K562 (cell line): ENCODE results near the gene IRF6. TPM values are rescaled to one million over a fixed set of nuclear protein-coding genes. Genes with fewer than 3 reads are reported as not detected.
A peak's percentile ranks its signal among the peaks of the same experiment; 100 is the strongest.

Source experiments
- BDP1 ChIP-seq: IDR thresholded peaks from 3 replicates; pipeline ENCODE4 v1.6.1; 2011; ENCODE audit not compliant: insufficient read length, insufficient read depth
- DNMT1 ChIP-seq: fragments of 450-650 bp; IDR thresholded peaks from 2 replicates; pipeline ENCODE4 v1.6.1; 2016; ENCODE audit warnings: antibody characterized with exemption, mild to moderate bottlenecking
- EHMT2 ChIP-seq: fragments of 450-650 bp; IDR thresholded peaks from 2 replicates; pipeline ENCODE4 v1.6.1; 2018; ENCODE audit warnings: antibody characterized with exemption
- FOXJ2 ChIP-seq: fragments of 200-800 bp; sonication (Bioruptor generic); IDR thresholded peaks from 2 replicates; pipeline ENCODE4 v1.6.1; 2016; ENCODE audit warnings: missing genetic modification characterization, missing compliant biosample characterization
- NCOA1 ChIP-seq: fragments of 450-650 bp; IDR thresholded peaks from 2 replicates; pipeline ENCODE4 v1.6.1; 2016; ENCODE audit warnings: low read depth
- NFE2 ChIP-seq: IDR thresholded peaks from 2 replicates; pipeline ENCODE4 v1.6.1; 2014; ENCODE audit warnings: antibody characterized with exemption, low read depth
- NFIX ChIP-seq: fragments of 250-450 bp; sonication (Bioruptor Pico); IDR thresholded peaks from 2 replicates; pipeline ENCODE4 v1.4.0; 2020; ENCODE audit warnings: low read depth, mild to moderate bottlenecking, moderate library complexity
- OTX1 ChIP-seq: fragments of 450-650 bp; formaldehyde crosslinking; IDR thresholded peaks from 2 replicates; pipeline ENCODE4 v1.4.0; 2022; ENCODE audit warnings: mild to moderate bottlenecking
- PCBP2 ChIP-seq: fragments of 200-400 bp; formaldehyde crosslinking; IDR thresholded peaks from 2 replicates; pipeline ENCODE4 v1.6.1; 2018; ENCODE audit warnings: low read length, low read depth, mild to moderate bottlenecking, moderate library complexity; ENCODE audit not compliant: poor library complexity, severe bottlenecking
- PML ChIP-seq: IDR thresholded peaks from 2 replicates; pipeline ENCODE4 v1.6.1; 2012; ENCODE audit warnings: low read length, inconsistent platforms
- SRSF3 ChIP-seq: fragments of 200-400 bp; formaldehyde crosslinking; IDR thresholded peaks from 2 replicates; pipeline ENCODE4 v1.6.1; 2016; ENCODE audit warnings: mild to moderate bottlenecking, low read length, moderate library complexity; ENCODE audit not compliant: insufficient read depth
- TBP ChIP-seq: optimal IDR thresholded peaks from 2 replicates; pipeline ENCODE3; 2011; ENCODE audit warnings: low read depth, low read length, improper control_type of control experiment
- ZNF12 ChIP-seq: sonication (generic); formaldehyde crosslinking; IDR thresholded peaks from 2 replicates; pipeline ENCODE4 v1.4.0; 2020; ENCODE audit warnings: mild to moderate bottlenecking, missing genetic modification reagents
- ZNF551 ChIP-seq: fragments of 250-450 bp; sonication (Bioruptor Pico); IDR thresholded peaks from 2 replicates; pipeline ENCODE4 v1.5.0; 2021; ENCODE audit warnings: mild to moderate bottlenecking, moderate library complexity
- polyA plus RNA-seq, 8 experiments: library from polyadenylated mRNA; depleted of rRNA in 4 of 8; stranded (reverse) in 5 of 8; unstranded in 3 of 8; fragments of >200 nt; fragmentation: Nextera tagmentation in 2 of 8; fragmentation: Illumina TruSeq in 1 of 8; extraction: Ambion mirVana in 2 of 8; extraction: Trizol in 1 of 8; gene quantifications; 2 replicates each; pipeline versions ENCODE4 v1.2.1 to v1.2.3, GENCODE V29; 2011 to 2014; ENCODE audit warnings: inconsistent platforms in 1 of 8, missing spikeins in 1 of 8
- total RNA-seq, 7 experiments: library from RNA; depleted of rRNA in 6 of 7; stranded (reverse); fragments of >200 nt in 6 of 7; fragmentation: Illumina TruSeq in 2 of 7; extraction: Trizol in 2 of 7; gene quantifications; 2 replicates each; pipeline versions ENCODE4 v1.2.1 to v1.2.3, GENCODE V29; 2011 to 2021; ENCODE audit warnings: low replicate concordance in 1 of 7
- TF ChIP-seq, protein P1 (sequence below): fragments of 250-450 bp; sonication (Bioruptor Pico); IDR thresholded peaks from 2 replicates; pipeline ENCODE4 v1.5.1; 2021; ENCODE audit warnings: mild to moderate bottlenecking
- TF ChIP-seq, protein P2 (sequence below): fragments of 450-650 bp; IDR thresholded peaks from 2 replicates; pipeline ENCODE4 v1.6.1; 2017; ENCODE audit warnings: antibody characterized with exemption, mild to moderate bottlenecking
- TF ChIP-seq, protein P3 (sequence below): fragments of 450-650 bp; IDR thresholded peaks from 2 replicates; pipeline ENCODE4 v1.6.1; 2016
- TF ChIP-seq, protein P4 (sequence below): IDR thresholded peaks from 2 replicates; pipeline ENCODE4 v1.6.1; 2012; ENCODE audit warnings: low read depth, low read length, improper control_type of control experiment, borderline replicate concordance
- TF ChIP-seq, protein P5 (sequence below): sonication (generic); IDR thresholded peaks from 2 replicates; pipeline ENCODE4 v1.6.1; 2016

Gene IRF6
- total and polyA plus RNA-seq, 9 of the 15 experiments (the other 6 are each of a cell fraction or from before 2014, with no cell fraction given) = 0.03 to 0.65 (median 0.17) TPM

DNA sequence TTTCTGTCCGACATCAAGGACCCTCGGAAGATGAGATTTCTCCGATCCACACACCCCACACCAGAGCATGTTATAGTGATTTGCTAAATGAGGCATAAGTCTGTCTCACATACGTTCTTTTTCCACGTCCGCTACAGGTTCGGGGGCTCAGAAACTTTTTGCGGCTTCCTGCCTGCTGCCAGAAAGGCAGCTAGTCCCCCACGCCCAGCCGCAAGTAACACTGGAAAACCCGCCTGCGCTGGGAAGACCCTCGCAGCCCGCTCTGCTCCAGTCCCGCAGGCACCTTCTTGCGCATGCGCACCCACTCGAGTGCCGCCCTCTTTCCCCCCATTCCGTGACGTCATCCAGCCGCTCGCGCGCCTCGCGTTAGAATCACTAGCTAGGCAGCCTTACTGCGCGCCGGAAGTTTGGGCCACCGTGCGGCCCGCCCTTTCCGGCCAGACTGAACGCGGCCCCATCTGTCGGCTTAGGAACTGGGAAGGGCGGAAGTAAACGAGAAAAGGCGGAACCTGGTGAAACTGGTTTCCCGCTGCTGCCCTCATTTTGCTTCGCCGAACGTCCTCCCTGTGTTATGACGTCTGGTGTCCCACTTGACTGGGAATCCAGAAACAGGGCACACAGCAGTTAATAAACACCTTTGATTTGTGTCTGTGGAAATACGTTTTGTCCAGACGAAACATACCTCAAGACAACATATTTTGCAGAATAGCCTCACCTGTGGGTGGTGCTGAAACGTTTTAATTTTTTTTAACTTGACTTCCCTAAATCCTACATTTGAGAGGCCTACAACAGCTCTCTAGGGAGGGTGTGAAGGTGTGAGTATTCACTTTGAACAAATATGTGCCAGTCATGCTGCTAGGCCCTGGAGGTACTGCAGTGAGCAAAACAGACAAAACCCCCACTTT lies 21.4 kb downstream of the IRF6 start, which contains the start of gene C1orf74 (continued):
- peak; percentile 97 for TF ChIP-seq EHMT2
- peak; percentile 78 for TF ChIP-seq NCOA1
- TF ChIP-seq TBP = peak; percentile 74
- TF ChIP-seq ZNF551 (CRISPR knock-in tag) = no peak
- TF ChIP-seq OTX1 (CRISPR knock-in tag) = peak; percentile 29; the same call in 1 of the 2 replicates
- TF ChIP-seq, protein P1, sequence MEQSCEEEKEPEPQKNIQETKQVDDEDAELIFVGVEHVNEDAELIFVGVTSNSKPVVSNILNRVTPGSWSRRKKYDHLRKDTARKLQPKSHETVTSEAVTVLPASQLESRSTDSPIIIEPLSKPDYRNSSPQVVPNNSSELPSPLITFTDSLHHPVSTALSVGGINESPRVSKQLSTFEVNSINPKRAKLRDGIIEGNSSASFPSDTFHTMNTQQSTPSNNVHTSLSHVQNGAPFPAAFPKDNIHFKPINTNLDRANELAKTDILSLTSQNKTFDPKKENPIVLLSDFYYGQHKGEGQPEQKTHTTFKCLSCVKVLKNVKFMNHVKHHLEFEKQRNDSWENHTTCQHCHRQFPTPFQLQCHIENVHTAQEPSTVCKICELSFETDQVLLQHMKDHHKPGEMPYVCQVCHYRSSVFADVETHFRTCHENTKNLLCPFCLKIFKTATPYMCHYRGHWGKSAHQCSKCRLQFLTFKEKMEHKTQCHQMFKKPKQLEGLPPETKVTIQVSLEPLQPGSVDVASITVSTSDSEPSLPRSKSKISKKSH (CRISPR knock-in tag) = no peak
- TF ChIP-seq BDP1 = no peak
- TF ChIP-seq, protein P2, sequence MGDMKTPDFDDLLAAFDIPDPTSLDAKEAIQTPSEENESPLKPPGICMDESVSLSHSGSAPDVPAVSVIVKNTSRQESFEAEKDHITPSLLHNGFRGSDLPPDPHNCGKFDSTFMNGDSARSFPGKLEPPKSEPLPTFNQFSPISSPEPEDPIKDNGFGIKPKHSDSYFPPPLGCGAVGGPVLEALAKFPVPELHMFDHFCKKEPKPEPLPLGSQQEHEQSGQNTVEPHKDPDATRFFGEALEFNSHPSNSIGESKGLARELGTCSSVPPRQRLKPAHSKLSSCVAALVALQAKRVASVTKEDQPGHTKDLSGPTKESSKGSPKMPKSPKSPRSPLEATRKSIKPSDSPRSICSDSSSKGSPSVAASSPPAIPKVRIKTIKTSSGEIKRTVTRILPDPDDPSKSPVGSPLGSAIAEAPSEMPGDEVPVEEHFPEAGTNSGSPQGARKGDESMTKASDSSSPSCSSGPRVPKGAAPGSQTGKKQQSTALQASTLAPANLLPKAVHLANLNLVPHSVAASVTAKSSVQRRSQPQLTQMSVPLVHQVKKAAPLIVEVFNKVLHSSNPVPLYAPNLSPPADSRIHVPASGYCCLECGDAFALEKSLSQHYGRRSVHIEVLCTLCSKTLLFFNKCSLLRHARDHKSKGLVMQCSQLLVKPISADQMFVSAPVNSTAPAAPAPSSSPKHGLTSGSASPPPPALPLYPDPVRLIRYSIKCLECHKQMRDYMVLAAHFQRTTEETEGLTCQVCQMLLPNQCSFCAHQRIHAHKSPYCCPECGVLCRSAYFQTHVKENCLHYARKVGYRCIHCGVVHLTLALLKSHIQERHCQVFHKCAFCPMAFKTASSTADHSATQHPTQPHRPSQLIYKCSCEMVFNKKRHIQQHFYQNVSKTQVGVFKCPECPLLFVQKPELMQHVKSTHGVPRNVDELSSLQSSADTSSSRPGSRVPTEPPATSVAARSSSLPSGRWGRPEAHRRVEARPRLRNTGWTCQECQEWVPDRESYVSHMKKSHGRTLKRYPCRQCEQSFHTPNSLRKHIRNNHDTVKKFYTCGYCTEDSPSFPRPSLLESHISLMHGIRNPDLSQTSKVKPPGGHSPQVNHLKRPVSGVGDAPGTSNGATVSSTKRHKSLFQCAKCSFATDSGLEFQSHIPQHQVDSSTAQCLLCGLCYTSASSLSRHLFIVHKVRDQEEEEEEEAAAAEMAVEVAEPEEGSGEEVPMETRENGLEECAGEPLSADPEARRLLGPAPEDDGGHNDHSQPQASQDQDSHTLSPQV = peak; percentile 88
- no peak for TF ChIP-seq SRSF3
- no peak for TF ChIP-seq PCBP2
- TF ChIP-seq DNMT1 = no peak
- TF ChIP-seq ZNF12 (CRISPR knock-in tag) = no peak
- TF ChIP-seq PML = peak; percentile 79
- no peak for TF ChIP-seq NFIX (CRISPR knock-in tag)
- 0 out of 2 replicates have a peak, but pooled peaks have one; percentile 69 for TF ChIP-seq FOXJ2 (tag)
- TF ChIP-seq, protein P3, sequence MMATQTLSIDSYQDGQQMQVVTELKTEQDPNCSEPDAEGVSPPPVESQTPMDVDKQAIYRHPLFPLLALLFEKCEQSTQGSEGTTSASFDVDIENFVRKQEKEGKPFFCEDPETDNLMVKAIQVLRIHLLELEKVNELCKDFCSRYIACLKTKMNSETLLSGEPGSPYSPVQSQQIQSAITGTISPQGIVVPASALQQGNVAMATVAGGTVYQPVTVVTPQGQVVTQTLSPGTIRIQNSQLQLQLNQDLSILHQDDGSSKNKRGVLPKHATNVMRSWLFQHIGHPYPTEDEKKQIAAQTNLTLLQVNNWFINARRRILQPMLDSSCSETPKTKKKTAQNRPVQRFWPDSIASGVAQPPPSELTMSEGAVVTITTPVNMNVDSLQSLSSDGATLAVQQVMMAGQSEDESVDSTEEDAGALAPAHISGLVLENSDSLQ = peak; percentile 82
- TF ChIP-seq, protein P4, sequence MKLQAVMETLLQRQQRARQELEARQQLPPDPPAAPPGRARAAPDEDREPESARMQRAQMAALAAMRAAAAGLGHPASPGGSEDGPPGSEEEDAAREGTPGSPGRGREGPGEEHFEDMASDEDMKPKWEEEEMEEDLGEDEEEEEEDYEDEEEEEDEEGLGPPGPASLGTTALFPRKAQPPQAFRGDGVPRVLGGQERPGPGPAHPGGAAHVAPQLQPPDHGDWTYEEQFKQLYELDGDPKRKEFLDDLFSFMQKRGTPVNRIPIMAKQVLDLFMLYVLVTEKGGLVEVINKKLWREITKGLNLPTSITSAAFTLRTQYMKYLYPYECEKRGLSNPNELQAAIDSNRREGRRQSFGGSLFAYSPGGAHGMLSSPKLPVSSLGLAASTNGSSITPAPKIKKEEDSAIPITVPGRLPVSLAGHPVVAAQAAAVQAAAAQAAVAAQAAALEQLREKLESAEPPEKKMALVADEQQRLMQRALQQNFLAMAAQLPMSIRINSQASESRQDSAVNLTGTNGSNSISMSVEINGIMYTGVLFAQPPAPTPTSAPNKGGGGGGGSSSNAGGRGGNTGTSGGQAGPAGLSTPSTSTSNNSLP = no peak
- TF ChIP-seq NFE2 = peak; percentile 21; the same call in 1 of the 2 replicates
- TF ChIP-seq, protein P5, sequence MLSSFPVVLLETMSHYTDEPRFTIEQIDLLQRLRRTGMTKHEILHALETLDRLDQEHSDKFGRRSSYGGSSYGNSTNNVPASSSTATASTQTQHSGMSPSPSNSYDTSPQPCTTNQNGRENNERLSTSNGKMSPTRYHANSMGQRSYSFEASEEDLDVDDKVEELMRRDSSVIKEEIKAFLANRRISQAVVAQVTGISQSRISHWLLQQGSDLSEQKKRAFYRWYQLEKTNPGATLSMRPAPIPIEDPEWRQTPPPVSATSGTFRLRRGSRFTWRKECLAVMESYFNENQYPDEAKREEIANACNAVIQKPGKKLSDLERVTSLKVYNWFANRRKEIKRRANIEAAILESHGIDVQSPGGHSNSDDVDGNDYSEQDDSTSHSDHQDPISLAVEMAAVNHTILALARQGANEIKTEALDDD = 0 out of 2 replicates have a peak, but pooled peaks have one; percentile 38
